B cell (primary cell): Measurements from ENCODE around the gene SORT1. TPM values are rescaled to one million over a fixed set of nuclear protein-coding genes. Genes with fewer than 3 reads are reported as not detected.

ENCODE experiments used
- ATAC-seq: fragments of 200-7000 bp; cut with Tn5 transposase; one replicate; pipeline ENCODE4 v1.10.0; 2021; ENCODE audit warnings: low read depth, mild to moderate bottlenecking, moderate number of reproducible peaks, moderate library complexity
- CTCF ChIA-PET: fragments of 350-600 bp; sonication (Branson Sonifier 250); formaldehyde crosslinking; loops from one replicate; lab custom pipeline; 2021; ENCODE audit warnings: antibody characterized with exemption, inconsistent platforms; lab: Charles Lee
- POLR2A ChIA-PET: fragments of 350-600 bp; sonication (Branson Sonifier 250); formaldehyde crosslinking; loops from one replicate; lab custom pipeline; 2021; ENCODE audit warnings: antibody characterized with exemption; lab: Charles Lee
- DNase-seq: peaks from one replicate; pipeline ENCODE4 v3.0.0; 2013
- H2AFZ ChIP-seq: 2 replicates; pipeline ENCODE4 v1.6.1; 2012; ENCODE audit warnings: mild to moderate bottlenecking, low read depth, low read length; ENCODE audit not compliant: insufficient read depth, poor library complexity, severe bottlenecking
- H3K27ac ChIP-seq, 2 donors: 1 replicate in 1 of 2; 2 replicates in 1 of 2; pipeline ENCODE4 v1.5.1; 2012 to 2013; ENCODE audit warnings: low read length in 2 of 2, mild to moderate bottlenecking in 2 of 2, moderate library complexity in 1 of 2
- H3K27me3 ChIP-seq, 4 experiments: fragments of 200-600 bp in 1 of 4; sonication (generic) in 1 of 4; replicated peaks in 1 of 4; 1 replicate in 2 of 4; 2 replicates in 2 of 4; pipeline versions ENCODE4 v1.6.1 to v1.7.0; 2013 to 2016; ENCODE audit warnings: low read length in 3 of 4, mild to moderate bottlenecking in 2 of 4, mixed read lengths in 1 of 4, moderate library complexity in 1 of 4; ENCODE audit not compliant: insufficient read depth in 4 of 4, control insufficient read depth in 3 of 4; ENCODE audit errors: control extremely low read depth in 1 of 4
- H3K36me3 ChIP-seq, 2 experiments: replicated peaks in 1 of 2; 1 replicate in 1 of 2; 2 replicates in 1 of 2; pipeline versions ENCODE4 v1.6.1 to v1.7.1; 2013; ENCODE audit warnings: low read length in 1 of 2; ENCODE audit not compliant: insufficient read depth in 2 of 2, control insufficient read depth in 1 of 2; ENCODE audit errors: control extremely low read depth in 1 of 2, extremely low read depth in 1 of 2
- H3K4me1 ChIP-seq, 2 donors: fragments of 200-600 bp in 1 of 2; sonication (generic) in 1 of 2; 1 replicate in 1 of 2; 2 replicates in 1 of 2; pipeline versions ENCODE4 v1.5.1 to v1.6.1; 2013 to 2017; ENCODE audit warnings: low read length in 2 of 2; ENCODE audit not compliant: control insufficient read depth in 2 of 2, insufficient read depth in 2 of 2
- H3K4me2 ChIP-seq: replicated peaks from 2 replicates; pipeline ENCODE3; 2012; ENCODE audit warnings: mild to moderate bottlenecking, low read depth, low read length; ENCODE audit not compliant: poor library complexity, severe bottlenecking
- H3K4me3 ChIP-seq, 5 experiments: fragments of 200-600 bp in 1 of 5; sonication (generic) in 1 of 5; 1 replicate in 3 of 5; 2 replicates in 2 of 5; pipeline versions ENCODE4 v1.5.1 to v1.7.0; 2011 to 2016; ENCODE audit warnings: low read length in 4 of 5, mild to moderate bottlenecking in 4 of 5, low read depth in 2 of 5, control low read depth in 1 of 5, moderate library complexity in 1 of 5; ENCODE audit not compliant: insufficient read depth in 1 of 5; ENCODE audit errors: control extremely low read depth in 1 of 5, extremely low read depth in 1 of 5
- H3K79me2 ChIP-seq: fragments of 200-600 bp; sonication (generic); one replicate; pipeline ENCODE4 v1.6.0; 2016; ENCODE audit warnings: low read length; ENCODE audit not compliant: control insufficient read depth, insufficient read depth
- H3K9ac ChIP-seq: fragments of 200-600 bp; sonication (generic); 2 replicates; pipeline ENCODE4 v1.6.1; 2017; ENCODE audit warnings: mild to moderate bottlenecking, low read length, moderate library complexity
- H3K9me3 ChIP-seq, 3 donors: one replicate each; pipeline versions ENCODE4 v1.6.1 to v1.7.1; 2013; ENCODE audit warnings: low read length in 2 of 3; ENCODE audit not compliant: control insufficient read depth in 2 of 3, insufficient read depth in 1 of 3; ENCODE audit errors: control extremely low read depth in 1 of 3
- H4K20me1 ChIP-seq: 2 replicates; pipeline ENCODE4 v1.6.0; 2012; ENCODE audit warnings: mild to moderate bottlenecking, low read length; ENCODE audit not compliant: insufficient read depth, control insufficient read depth, poor library complexity, severe bottlenecking
- H3K27ac Mint-ChIP-seq: one replicate; pipeline ENCODE4 v1.8.0; 2021; ENCODE audit warnings: mixed read lengths
- H3K27me3 Mint-ChIP-seq: one replicate; pipeline ENCODE4 v1.8.0; 2021; ENCODE audit warnings: mixed read lengths
- H3K4me1 Mint-ChIP-seq: one replicate; pipeline ENCODE4 v1.8.0; 2021; ENCODE audit warnings: mixed read lengths
- H3K4me3 Mint-ChIP-seq: one replicate; pipeline ENCODE4 v1.8.0; 2021; ENCODE audit warnings: mixed read lengths
- H3K9me3 Mint-ChIP-seq: one replicate; pipeline ENCODE4 v1.8.0; 2022; ENCODE audit warnings: mixed read lengths; ENCODE audit not compliant: insufficient read depth
- CTCF ChIP-seq: fragments of 200-600 bp; IDR thresholded peaks from one replicate; pipeline ENCODE4 v1.8.0; 2022; ENCODE audit warnings: antibody characterized with exemption, mild to moderate bottlenecking
- EZH2 ChIP-seq: IDR thresholded peaks from 2 replicates; pipeline ENCODE4 v1.6.1; 2012; ENCODE audit warnings: borderline replicate concordance, low read depth, mild to moderate bottlenecking, moderate library complexity, low read length; ENCODE audit not compliant: insufficient read depth, poor library complexity, severe bottlenecking
- WGBS: methylation state at CpG from one replicate; pipeline ENCODE4 v1.1.5; 2013; ENCODE audit warnings: missing lambda C conversion rate; ENCODE audit not compliant: insufficient coverage; 5-methylcytosine and 5-hydroxymethylcytosine counted together
- intact Hi-C: fragments of 100-400 bp; cut with micrococcal nuclease; formaldehyde crosslinking; loops from one replicate; pipeline ENCODE4 v1.10.0; 2022
- polyA plus RNA-seq: library from polyadenylated mRNA; depleted of rRNA; stranded (reverse); fragments of >200 nt; gene quantifications from 2 replicates; pipeline ENCODE4 v1.2.3, GENCODE V29; 2012
- total RNA-seq, 2 donors: library from RNA; stranded (reverse); fragments of 120-200 nt in 1 of 2; gene quantifications; 1 replicate in 1 of 2; 2 replicates in 1 of 2; pipeline versions ENCODE4 v1.2.3 to v1.2.4, GENCODE V29; 2013 to 2022

The SORT1 gene
- total and polyA plus RNA-seq, 2 donors (not counting 1 experiment from before 2014, with no cell fraction given), result 0.13 to 0.25 TPM

- CTCF ChIA-PET, result no interaction called here
- Histone ChIP-seq H3K36me3 (peaks cover 0 to 3% of the 10 kb centered on the region in 2 experiments), H3K27me3 (no peaks in the 10 kb centered on the region), H3K4me3 (no peak overlapping the region), H3K27ac (no peak overlapping the region), H3K4me2 (no peak overlapping the region), H3K9ac (no peak overlapping the region), H4K20me1 (no peaks in the 10 kb centered on the region), H3K79me2 (no peaks in the 10 kb centered on the region), H3K9me3 (no peaks in the 10 kb centered on the region), H3K4me1 (no peaks in the 10 kb centered on the region), H2AFZ (no peak overlapping the region)
- DNase-seq, result no peak
- POLR2A ChIA-PET, result no interaction called here
- 100% methylated on average over 3 of the region's 6 CpGs for WGBS
- no peak for TF ChIP-seq EZH2
- TF ChIP-seq CTCF, result no peak
- no peak for ATAC-seq
- H3K27me3 Mint-ChIP-seq, result peaks cover 3% of the 10 kb centered on the region
- intact Hi-C loops, result no loop called here
- H3K9me3 Mint-ChIP-seq, result no peaks in the 10 kb centered on the region
- no peak overlapping the region for H3K4me3 Mint-ChIP-seq
- no peak overlapping the region for H3K27ac Mint-ChIP-seq
- no peaks in the 10 kb centered on the region for H3K4me1 Mint-ChIP-seq
Measured at GRCh38 chr1:109338091-109338490, 59.6 kb downstream of the SORT1 start.

- Histone ChIP-seq H3K27ac (no peak overlapping the region), H3K36me3 (peaks cover 0 to 1% of the 10 kb centered on the region in 2 experiments), H3K4me3 (no peak overlapping the region), H2AFZ (no peak overlapping the region), H4K20me1 (no peaks in the 10 kb centered on the region), H3K4me2 (no peak overlapping the region), H3K27me3 (no peaks in the 10 kb centered on the region), H3K9me3 (peaks cover under 1 to 18% (median 1%) of the 10 kb centered on the region in 3 donors), H3K9ac (no peak overlapping the region), H3K4me1 (no peaks in the 10 kb centered on the region), H3K79me2 (no peaks in the 10 kb centered on the region)
- WGBS, result 100% methylated on average over 2 of the region's 4 CpGs
- H3K9me3 Mint-ChIP-seq, result peaks cover 7% of the 10 kb centered on the region
- DNase-seq (no peak), ATAC-seq (no peak)
- TF ChIP-seq EZH2 (no peak), CTCF (no peak)
- no peak overlapping the region for H3K4me3 Mint-ChIP-seq
- intact Hi-C loops, result no loop called here
- H3K27ac Mint-ChIP-seq, result no peak overlapping the region
- ChIA-PET CTCF (no interaction called here), POLR2A (no interaction called here)
- H3K27me3 Mint-ChIP-seq, result peaks cover 3% of the 10 kb centered on the region
- no peaks in the 10 kb centered on the region for H3K4me1 Mint-ChIP-seq
Measured at GRCh38 chr1:109335091-109335490, 62.6 kb downstream of the SORT1 start.
